Measurements from ENCODE around the gene CMSS1.

CMSS1 gene

DNA sequence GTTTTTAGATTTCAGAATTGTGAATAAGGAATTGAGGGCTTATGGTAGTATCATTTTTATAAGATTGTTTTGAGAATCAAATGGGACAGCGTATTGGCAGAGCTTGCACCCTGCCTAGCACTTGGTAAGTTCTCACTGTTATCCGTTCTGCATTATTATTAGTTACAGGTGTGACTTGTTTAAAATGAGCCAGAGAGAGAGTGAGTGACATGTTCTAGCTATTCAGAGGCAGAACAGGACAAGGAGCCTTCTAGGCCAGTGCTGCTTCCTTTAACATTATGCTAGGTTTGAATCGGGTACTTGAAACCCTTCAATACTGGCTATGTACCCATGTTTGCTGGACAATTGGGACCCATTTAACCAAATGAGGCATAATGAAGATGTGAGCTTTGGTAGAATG lies 162.9 kb downstream of the CMSS1 start:
- Histone ChIP-seq H3F3A (ENCODE audit: insufficient read depth, low read length) (no peaks in the 10 kb centered on the region), H3K9ac (ENCODE audit: low read length) (no peak overlapping the region), H3K9me2 (ENCODE audit: low read depth, low read length) (no peaks in the 10 kb centered on the region), H3K4me3 (ENCODE audit: low read depth, low read length, poor library complexity, severe bottlenecking) (no peak overlapping the region), H2AFZ (ENCODE audit: low read length) (no peak overlapping the region), H3K9me3 (ENCODE audit: low read length) (no peaks in the 10 kb centered on the region), H3K79me2 (ENCODE audit: insufficient read depth, low read length) (no peaks in the 10 kb centered on the region), H3K27me3 (ENCODE audit: insufficient read depth, low read length) (no peaks in the 10 kb centered on the region), H3K4me2 (ENCODE audit: low read length) (no peak overlapping the region), H3K4me1 (ENCODE audit: insufficient read depth, low read length, severe bottlenecking) (no peaks in the 10 kb centered on the region), H4K20me1 (ENCODE audit: insufficient read depth, low read length) (no peaks in the 10 kb centered on the region), H3K36me3 (ENCODE audit: insufficient read depth, low read length) (no peaks in the 10 kb centered on the region), H3K27ac (ENCODE audit: low read depth, low read length, poor library complexity, severe bottlenecking) (no peak overlapping the region)
- no peak for TF ChIP-seq EZH2 (IDR thresholded peaks at IDR 0.05; ENCODE audit: borderline replicate concordance, low read length)
- TF ChIP-seq, protein P1, sequence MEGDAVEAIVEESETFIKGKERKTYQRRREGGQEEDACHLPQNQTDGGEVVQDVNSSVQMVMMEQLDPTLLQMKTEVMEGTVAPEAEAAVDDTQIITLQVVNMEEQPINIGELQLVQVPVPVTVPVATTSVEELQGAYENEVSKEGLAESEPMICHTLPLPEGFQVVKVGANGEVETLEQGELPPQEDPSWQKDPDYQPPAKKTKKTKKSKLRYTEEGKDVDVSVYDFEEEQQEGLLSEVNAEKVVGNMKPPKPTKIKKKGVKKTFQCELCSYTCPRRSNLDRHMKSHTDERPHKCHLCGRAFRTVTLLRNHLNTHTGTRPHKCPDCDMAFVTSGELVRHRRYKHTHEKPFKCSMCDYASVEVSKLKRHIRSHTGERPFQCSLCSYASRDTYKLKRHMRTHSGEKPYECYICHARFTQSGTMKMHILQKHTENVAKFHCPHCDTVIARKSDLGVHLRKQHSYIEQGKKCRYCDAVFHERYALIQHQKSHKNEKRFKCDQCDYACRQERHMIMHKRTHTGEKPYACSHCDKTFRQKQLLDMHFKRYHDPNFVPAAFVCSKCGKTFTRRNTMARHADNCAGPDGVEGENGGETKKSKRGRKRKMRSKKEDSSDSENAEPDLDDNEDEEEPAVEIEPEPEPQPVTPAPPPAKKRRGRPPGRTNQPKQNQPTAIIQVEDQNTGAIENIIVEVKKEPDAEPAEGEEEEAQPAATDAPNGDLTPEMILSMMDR (IDR thresholded peaks at IDR 0.05; ENCODE audit: low read length) = no peak

DNA sequence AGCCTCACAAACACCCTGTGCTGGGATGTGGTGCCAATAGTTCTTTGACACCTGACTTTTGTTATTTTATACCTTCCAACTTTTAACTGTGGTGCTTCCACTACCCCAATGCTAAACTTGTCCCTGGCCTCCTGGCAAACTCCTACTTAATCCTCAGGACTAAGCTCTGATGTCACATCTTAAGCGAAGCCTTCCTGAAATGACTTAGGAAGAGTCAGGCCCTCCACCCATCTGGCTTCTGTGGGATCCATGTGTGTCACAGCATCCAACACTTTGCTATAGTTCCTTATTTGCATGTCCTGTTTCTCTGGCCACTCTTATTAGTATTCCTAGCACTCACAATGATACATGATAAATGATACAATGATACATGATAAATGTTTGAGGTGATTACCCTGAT lies 163.5 kb downstream of the CMSS1 start:
- Histone ChIP-seq H3K4me1 (ENCODE audit: insufficient read depth, low read length, severe bottlenecking) (no peaks in the 10 kb centered on the region), H3K27ac (ENCODE audit: low read depth, low read length, poor library complexity, severe bottlenecking) (no peak overlapping the region), H3K27me3 (ENCODE audit: insufficient read depth, low read length) (no peaks in the 10 kb centered on the region), H3K79me2 (ENCODE audit: insufficient read depth, low read length) (no peaks in the 10 kb centered on the region), H3K9me2 (ENCODE audit: low read depth, low read length) (no peaks in the 10 kb centered on the region), H4K20me1 (ENCODE audit: insufficient read depth, low read length) (no peaks in the 10 kb centered on the region), H3K9me3 (ENCODE audit: low read length) (no peaks in the 10 kb centered on the region), H3F3A (ENCODE audit: insufficient read depth, low read length) (no peaks in the 10 kb centered on the region), H3K4me3 (ENCODE audit: low read depth, low read length, poor library complexity, severe bottlenecking) (no peak overlapping the region), H2AFZ (ENCODE audit: low read length) (no peak overlapping the region), H3K9ac (ENCODE audit: low read length) (no peak overlapping the region), H3K4me2 (ENCODE audit: low read length) (no peak overlapping the region), H3K36me3 (ENCODE audit: insufficient read depth, low read length) (no peaks in the 10 kb centered on the region)
- TF ChIP-seq, protein P1 (IDR thresholded peaks at IDR 0.05; ENCODE audit: low read length) = no peak
- no peak for TF ChIP-seq EZH2 (IDR thresholded peaks at IDR 0.05; ENCODE audit: borderline replicate concordance, low read length)

DNA sequence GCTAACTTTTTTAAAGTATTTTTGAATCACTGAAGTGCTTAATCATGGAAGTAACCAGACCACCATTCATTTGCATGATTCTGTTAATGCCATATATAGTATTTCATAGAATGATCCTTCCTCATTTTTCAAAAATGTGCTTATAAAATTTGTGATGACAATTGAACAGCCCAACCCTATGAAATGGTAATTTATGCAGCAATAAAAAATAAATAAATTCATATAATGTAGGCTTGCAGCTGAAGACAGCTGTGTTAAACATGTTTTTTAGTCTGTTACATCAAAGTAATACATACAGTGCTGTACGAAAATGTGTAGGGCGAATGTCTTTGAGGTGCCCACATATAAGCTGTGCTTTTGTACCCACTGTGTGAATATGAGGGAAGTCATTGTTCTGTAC lies 165.0 kb downstream of the CMSS1 start:
- no peaks in the 10 kb centered on the region for H3K36me3 ChIP-seq (ENCODE audit: insufficient read depth, low read length)
- H3K4me1 ChIP-seq (ENCODE audit: insufficient read depth, low read length, severe bottlenecking) = no peaks in the 10 kb centered on the region
- H3K9me3 ChIP-seq (ENCODE audit: low read length) = no peaks in the 10 kb centered on the region
- H3F3A ChIP-seq (ENCODE audit: insufficient read depth, low read length) = no peaks in the 10 kb centered on the region
- H4K20me1 ChIP-seq (ENCODE audit: insufficient read depth, low read length) = no peaks in the 10 kb centered on the region
- H2AFZ ChIP-seq (ENCODE audit: low read length) = no peak overlapping the region
- H3K79me2 ChIP-seq (ENCODE audit: insufficient read depth, low read length) = no peaks in the 10 kb centered on the region
- no peak overlapping the region for H3K4me2 ChIP-seq (ENCODE audit: low read length)
- no peak overlapping the region for H3K27ac ChIP-seq (ENCODE audit: low read depth, low read length, poor library complexity, severe bottlenecking)
- H3K4me3 ChIP-seq (ENCODE audit: low read depth, low read length, poor library complexity, severe bottlenecking) = no peak overlapping the region
- no peak overlapping the region for H3K9ac ChIP-seq (ENCODE audit: low read length)
- H3K9me2 ChIP-seq (ENCODE audit: low read depth, low read length) = no peaks in the 10 kb centered on the region
- no peak for TF ChIP-seq EZH2 (IDR thresholded peaks at IDR 0.05; ENCODE audit: borderline replicate concordance, low read length)
- TF ChIP-seq, protein P1 (IDR thresholded peaks at IDR 0.05; ENCODE audit: low read length) = no peak
- no peaks in the 10 kb centered on the region for H3K27me3 ChIP-seq (ENCODE audit: insufficient read depth, low read length)

All from OCI-LY1 (cell line).